Thoracic aorta endothelial cell (primary cell): ENCODE results near the gene GPR34. TPM values are rescaled to one million over a fixed set of nuclear protein-coding genes. Genes with fewer than 3 reads are reported as not detected.

Experiments used
- small RNA-seq: library from RNA; depleted of rRNA; stranded (forward); fragments of <200 nt; gene quantifications from one replicate; pipeline ENCODE3, GENCODE V24; 2012
- total RNA-seq: library from RNA; depleted of rRNA; stranded (reverse); fragments of >200 nt; gene quantifications from 2 replicates; pipeline ENCODE4 v1.2.3, GENCODE V29; 2012

GPR34 gene, protein sequence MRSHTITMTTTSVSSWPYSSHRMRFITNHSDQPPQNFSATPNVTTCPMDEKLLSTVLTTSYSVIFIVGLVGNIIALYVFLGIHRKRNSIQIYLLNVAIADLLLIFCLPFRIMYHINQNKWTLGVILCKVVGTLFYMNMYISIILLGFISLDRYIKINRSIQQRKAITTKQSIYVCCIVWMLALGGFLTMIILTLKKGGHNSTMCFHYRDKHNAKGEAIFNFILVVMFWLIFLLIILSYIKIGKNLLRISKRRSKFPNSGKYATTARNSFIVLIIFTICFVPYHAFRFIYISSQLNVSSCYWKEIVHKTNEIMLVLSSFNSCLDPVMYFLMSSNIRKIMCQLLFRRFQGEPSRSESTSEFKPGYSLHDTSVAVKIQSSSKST
- not detected in 2 replicates for total RNA-seq

DNA sequence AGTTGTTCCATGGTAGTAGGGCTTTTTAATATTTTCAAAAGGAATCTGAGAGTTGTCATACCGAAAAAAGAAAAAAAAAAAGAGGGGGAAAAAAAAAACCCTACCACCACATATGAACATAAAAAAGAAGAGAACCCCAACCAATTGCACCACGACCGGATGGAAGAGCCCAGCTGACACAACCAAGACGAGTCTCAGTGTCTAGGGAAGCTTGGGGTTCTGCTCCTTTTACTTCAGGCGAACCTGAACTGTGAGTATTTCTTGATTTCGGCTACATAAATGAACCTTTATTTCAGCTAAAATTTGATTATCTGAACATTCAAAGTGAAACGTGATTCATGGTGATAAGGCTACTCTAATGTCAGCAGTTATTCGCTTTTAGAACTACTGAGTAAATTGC lies at the start of gene GPR34:
Gene GPR34 (plus strand): TSS at position 139 of the 400 bp plus-strand sequence. CDS start 6,661 bp downstream, outside the sequence.

DNA sequence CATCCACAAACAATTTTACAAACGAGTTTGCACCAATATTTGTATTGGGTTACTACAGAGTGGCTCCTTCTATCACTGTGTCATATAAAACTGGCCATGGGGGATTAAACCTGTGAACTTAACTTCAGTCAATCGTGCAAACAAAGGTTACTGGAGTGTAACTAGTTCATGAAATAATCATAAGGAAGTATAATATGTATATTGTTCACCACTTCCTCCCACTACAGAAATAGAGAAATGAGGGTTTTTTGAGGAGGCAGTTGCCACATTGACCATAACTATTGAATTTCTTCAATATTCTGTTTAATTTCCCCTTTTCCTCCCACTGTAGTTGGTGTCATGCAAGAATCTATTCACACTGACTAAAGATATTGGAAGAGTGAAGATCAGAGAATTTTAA lies 35.1 kb downstream of the GPR34 start, which contains the start of gene GPR82:
Gene GPR82 (plus strand): TSS at position 356 of the 400 bp plus-strand sequence. CDS start 2,846 bp downstream, outside the sequence.

Small RNA genes within 50 kb of the gene (small RNA-seq; reads per million reads assigned to genes)
- not detected for gene RN7SL144P

Other genes starting within 250 kb of the GPR34 start
- not detected in 2 replicates for gene NYX, start 241.6 kb upstream of the GPR34 start, total RNA-seq
- not detected in 2 replicates for gene GPR82, start 35.2 kb downstream of the GPR34 start, total RNA-seq
- 28.5 and 46.0 TPM in 2 replicates for gene CASK, start 234.6 kb downstream of the GPR34 start, total RNA-seq